ENCODE results near the gene DYNC2H1.

DNA sequence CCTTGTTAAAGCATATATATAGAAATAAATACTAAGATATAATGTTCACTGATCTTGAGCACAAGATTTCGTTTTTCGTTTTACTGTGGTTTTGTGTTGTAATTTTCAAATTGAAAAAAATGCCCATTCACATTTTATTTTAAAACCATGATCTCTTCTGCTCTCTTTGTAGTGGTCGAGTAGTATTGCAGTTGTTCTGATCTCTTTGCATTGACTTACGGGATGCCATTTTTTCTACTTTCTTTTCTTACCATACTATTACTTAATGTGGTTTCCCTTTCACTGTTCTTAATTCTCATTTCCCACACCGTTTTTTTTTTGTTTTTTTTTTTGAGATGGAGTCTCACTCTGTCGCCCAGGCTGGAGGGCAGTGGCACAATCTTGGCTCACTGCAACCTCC is 289.6 kb downstream of the DYNC2H1 start:
- TF ChIP-seq POLR2A (IDR thresholded peaks at IDR 0.05), result no peak
- TF ChIP-seq CTCF (IDR thresholded peaks at IDR 0.05), result no peak

Measured in sigmoid colon (tissue), 3 donors.